Kidney glomerular epithelial cell (primary cell): ENCODE measurements around the gene UBE2E3.
"Not testable (repeated sequence)": the region's sequence is repeated elsewhere in the genome, so short reads cannot be mapped to it uniquely, and the experiment has no call there.

Source experiments
- DNase-seq: peaks from one replicate; lab custom pipeline; 2025; lab: John Stamatoyannopoulos, UW

UBE2E3 gene

GRCh38 chr2:181076658-181077057, 96.3 kb downstream of the UBE2E3 start:
- DNase-seq: no peak

- DNase-seq: peak; percentile 20
Observed at GRCh38 chr2:181077128-181077709, 96.8 kb downstream of the UBE2E3 start.

GRCh38 chr2:181083140-181083539, 102.7 kb downstream of the UBE2E3 start:
- no peak for DNase-seq

GRCh38 chr2:181085734-181086133, 105.3 kb downstream of the UBE2E3 start:
- DNase-seq: no peak

- DNase-seq: not testable (repeated sequence)
Observed at GRCh38 chr2:181091920-181092319, 111.5 kb downstream of the UBE2E3 start.

GRCh38 chr2:181095486-181095885, 115.1 kb downstream of the UBE2E3 start:
- DNase-seq: no peak

- no peak for DNase-seq
Observed at GRCh38 chr2:181103659-181104058, 123.3 kb downstream of the UBE2E3 start.

GRCh38 chr2:181104512-181105115, 124.2 kb downstream of the UBE2E3 start:
- peak; percentile 47 for DNase-seq

GRCh38 chr2:181105562-181105961, 125.2 kb downstream of the UBE2E3 start:
- no peak for DNase-seq

- no peak for DNase-seq
Observed at GRCh38 chr2:181106229-181106628, 125.8 kb downstream of the UBE2E3 start.

- peak; percentile 29 for DNase-seq
Observed at GRCh38 chr2:181106789-181107627, 126.6 kb downstream of the UBE2E3 start.

- DNase-seq: no peak
Observed at GRCh38 chr2:181107628-181107945, 127.2 kb downstream of the UBE2E3 start.

- DNase-seq: no peak
Observed at GRCh38 chr2:181111059-181111458, 130.7 kb downstream of the UBE2E3 start.

GRCh38 chr2:181112916-181113315, 132.5 kb downstream of the UBE2E3 start:
- no peak for DNase-seq
